Stimulated activated naive CD8-positive, alpha-beta T cell treated with anti-CD3 and anti-CD28 coated beads, Interleukin-15, amount 100 ng/mL, for 72 hours (primary cell): ENCODE measurements around the gene C1QC.

ENCODE experiments used
- ATAC-seq: fragments of 150-1000 bp; cut with Tn5 transposase; 2 replicates; pipeline ENCODE4 v1.10.0; 2021; ENCODE audit warnings: mild to moderate bottlenecking, moderate library complexity
- DNase-seq, 2 donors: peaks; one replicate each; pipeline ENCODE4 v3.0.0; 2021 to 2022
- H3K27ac Mint-ChIP-seq, 2 donors: one replicate each; pipeline ENCODE4 v1.8.0; 2022; ENCODE audit warnings: mild to moderate bottlenecking in 2 of 2, mixed read lengths in 2 of 2, moderate library complexity in 2 of 2
- H3K27me3 Mint-ChIP-seq: one replicate; pipeline ENCODE4 v1.8.0; 2022; ENCODE audit warnings: mixed read lengths
- H3K4me1 Mint-ChIP-seq: one replicate; pipeline ENCODE4 v1.8.0; 2022; ENCODE audit warnings: mild to moderate bottlenecking, mixed read lengths
- H3K4me3 Mint-ChIP-seq, 2 donors: one replicate each; pipeline ENCODE4 v1.8.0; 2022; ENCODE audit warnings: mild to moderate bottlenecking in 2 of 2, mixed read lengths in 2 of 2, moderate library complexity in 1 of 2
- H3K9me3 Mint-ChIP-seq, 2 donors: one replicate each; pipeline ENCODE4 v1.8.0; 2022; ENCODE audit warnings: mixed read lengths in 2 of 2

The C1QC gene

GRCh38 chr1:22633697-22634463 is 9.6 kb upstream of the C1QC start:
- H3K27me3 Mint-ChIP-seq: peaks cover 60% of the 10 kb centered on the region
- no peak overlapping the region for H3K27ac Mint-ChIP-seq
- no peak for DNase-seq
- no peaks in the 10 kb centered on the region for H3K9me3 Mint-ChIP-seq
- no peak overlapping the region for H3K4me3 Mint-ChIP-seq
- H3K4me1 Mint-ChIP-seq: no peaks in the 10 kb centered on the region
- no peak for ATAC-seq

- DNase-seq (no peak), ATAC-seq (no peak)
- Mint-ChIP-seq H3K9me3 (no peaks in the 10 kb centered on the region), H3K27ac (no peak overlapping the region), H3K4me1 (no peaks in the 10 kb centered on the region), H3K27me3 (peaks cover 50% of the 10 kb centered on the region), H3K4me3 (no peak overlapping the region)
Observed at GRCh38 chr1:22635436-22635835, 8.0 kb upstream of the C1QC start.

- Mint-ChIP-seq H3K9me3 (no peaks in the 10 kb centered on the region), H3K27ac (no peak within 1 kb of the TSS), H3K27me3 (peaks cover 47% of the 10 kb centered on the region), H3K4me3 (no peak within 1 kb of the TSS), H3K4me1 (no peaks in the 10 kb centered on the region)
- DNase-seq (no peak), ATAC-seq (no peak)
Observed at GRCh38 chr1:22636353-22636752, 7.1 kb upstream of the C1QC start, which contains the start of gene C1QA. Gene C1QA, plus strand, starts transcription at chr1:22636628. Its CDS starts 989 bp downstream, at chr1:22637617.

GRCh38 chr1:22636927-22637326 is 6.5 kb upstream of the C1QC start:
- Mint-ChIP-seq H3K27me3 (peaks cover 47% of the 10 kb centered on the region), H3K4me3 (no peak overlapping the region), H3K4me1 (no peaks in the 10 kb centered on the region), H3K9me3 (no peaks in the 10 kb centered on the region), H3K27ac (no peak overlapping the region)
- DNase-seq (no peak), ATAC-seq (no peak)

- Mint-ChIP-seq H3K27ac (no peak overlapping the region), H3K4me3 (no peak overlapping the region), H3K9me3 (no peaks in the 10 kb centered on the region), H3K4me1 (no peaks in the 10 kb centered on the region), H3K27me3 (peaks cover 45% of the 10 kb centered on the region)
- DNase-seq: no peak
- no peak for ATAC-seq
Observed at GRCh38 chr1:22637907-22638445, 5.5 kb upstream of the C1QC start.

- DNase-seq: no peak
- H3K4me3 Mint-ChIP-seq: no peak overlapping the region
Observed at GRCh38 chr1:22638476-22639234, 4.8 kb upstream of the C1QC start.

GRCh38 chr1:22639286-22639685 is 4.1 kb upstream of the C1QC start:
- Mint-ChIP-seq H3K27ac (no peak overlapping the region), H3K9me3 (no peaks in the 10 kb centered on the region), H3K4me1 (no peaks in the 10 kb centered on the region), H3K4me3 (no peak overlapping the region), H3K27me3 (peaks cover 39% of the 10 kb centered on the region)
- DNase-seq (no peak), ATAC-seq (no peak)

More at GRCh38 chr1:22638476-22639234, 4.8 kb upstream of the C1QC start:
- no peaks in the 10 kb centered on the region for H3K4me1 Mint-ChIP-seq
- H3K27me3 Mint-ChIP-seq: peaks cover 45% of the 10 kb centered on the region
- no peak for ATAC-seq
- H3K27ac Mint-ChIP-seq: no peak overlapping the region
- no peaks in the 10 kb centered on the region for H3K9me3 Mint-ChIP-seq

- H3K27me3 Mint-ChIP-seq: peaks cover 46% of the 10 kb centered on the region
- no peaks in the 10 kb centered on the region for H3K4me1 Mint-ChIP-seq
- H3K27ac Mint-ChIP-seq: no peak overlapping the region
- ATAC-seq (no peak), DNase-seq (no peak)
- H3K9me3 Mint-ChIP-seq: no peaks in the 10 kb centered on the region
- H3K4me3 Mint-ChIP-seq: no peak overlapping the region
Observed at GRCh38 chr1:22641247-22641646, 2.2 kb upstream of the C1QC start.

GRCh38 chr1:22641906-22642636 is 1.4 kb upstream of the C1QC start:
- no peaks in the 10 kb centered on the region for H3K9me3 Mint-ChIP-seq
- H3K4me3 Mint-ChIP-seq: no peak overlapping the region
- peak; percentile 84 for ATAC-seq
- no peak overlapping the region for H3K27ac Mint-ChIP-seq
- peaks cover 42% of the 10 kb centered on the region for H3K27me3 Mint-ChIP-seq
- H3K4me1 Mint-ChIP-seq: no peaks in the 10 kb centered on the region
- DNase-seq: peak; percentile 67 to 68

GRCh38 chr1:22643928-22644327 is 495 bp downstream of the C1QC start:
- Mint-ChIP-seq H3K27ac (no peak overlapping the region), H3K9me3 (no peaks in the 10 kb centered on the region), H3K4me3 (no peak overlapping the region), H3K4me1 (no peaks in the 10 kb centered on the region), H3K27me3 (peaks cover 40% of the 10 kb centered on the region)
- no peak for ATAC-seq
- no peak for DNase-seq

GRCh38 chr1:22645931-22646330 is 2.5 kb downstream of the C1QC start:
- Mint-ChIP-seq H3K4me1 (no peaks in the 10 kb centered on the region), H3K9me3 (no peaks in the 10 kb centered on the region), H3K4me3 (no peak overlapping the region), H3K27me3 (peaks cover 32% of the 10 kb centered on the region), H3K27ac (no peak overlapping the region)
- ATAC-seq: no peak
- no peak for DNase-seq

GRCh38 chr1:22646384-22646783 is 3.0 kb downstream of the C1QC start:
- DNase-seq (no peak), ATAC-seq (no peak)
- H3K9me3 Mint-ChIP-seq: no peaks in the 10 kb centered on the region
- peak overlapping the region in 1 of 2 donors; percentile 33 for H3K27ac Mint-ChIP-seq
- H3K4me3 Mint-ChIP-seq: no peak overlapping the region
- H3K27me3 Mint-ChIP-seq: peaks cover 28% of the 10 kb centered on the region
- no peaks in the 10 kb centered on the region for H3K4me1 Mint-ChIP-seq

- peaks cover 17% of the 10 kb centered on the region for H3K27me3 Mint-ChIP-seq
- ATAC-seq: no peak
- H3K4me1 Mint-ChIP-seq: no peaks in the 10 kb centered on the region
- H3K4me3 Mint-ChIP-seq: no peak overlapping the region
- DNase-seq: no peak
- H3K9me3 Mint-ChIP-seq: no peaks in the 10 kb centered on the region
- no peak overlapping the region for H3K27ac Mint-ChIP-seq
Observed at GRCh38 chr1:22650089-22650693, 6.8 kb downstream of the C1QC start.

GRCh38 chr1:22651941-22652856 is 8.8 kb downstream of the C1QC start:
- DNase-seq (no peak), ATAC-seq (no peak)
- no peak overlapping the region for H3K27ac Mint-ChIP-seq
- no peaks in the 10 kb centered on the region for H3K4me1 Mint-ChIP-seq
- H3K27me3 Mint-ChIP-seq: peaks cover 16% of the 10 kb centered on the region
- H3K9me3 Mint-ChIP-seq: no peaks in the 10 kb centered on the region
- H3K4me3 Mint-ChIP-seq: no peak overlapping the region
